Spleen (tissue), 11 donors: ENCODE results near the gene ZNF462. TPM values are rescaled to one million over a fixed set of nuclear protein-coding genes. Genes with fewer than 3 reads are reported as not detected.

ENCODE experiments used
- DNase-seq: peaks from one replicate; pipeline ENCODE4 v3.0.0-alpha.2; 2020
- H3K27ac ChIP-seq, 8 donors: fragments of 200-600 bp; sonication (generic) in 7 of 8; 1 replicate in 4 of 8; 2 replicates in 4 of 8; pipeline versions ENCODE4 v1.5.0 to v1.8.0; 2016 to 2021; ENCODE audit warnings: inconsistent platforms in 4 of 8, mild to moderate bottlenecking in 4 of 8, moderate library complexity in 1 of 8
- H3K27me3 ChIP-seq, 7 donors: fragments of 200-600 bp; sonication (generic) in 6 of 7; replicated peaks in 1 of 7; 1 replicate in 4 of 7; 2 replicates in 3 of 7; pipeline versions ENCODE4 v1.5.0 to v1.8.0; 2016 to 2021; ENCODE audit warnings: inconsistent platforms in 3 of 7, mild to moderate bottlenecking in 1 of 7
- H3K36me3 ChIP-seq, 6 donors: fragments of 200-600 bp; sonication (generic) in 5 of 6; 1 replicate in 4 of 6; 2 replicates in 2 of 6; pipeline versions ENCODE4 v1.5.0 to v1.8.0; 2016 to 2021; ENCODE audit warnings: inconsistent platforms in 2 of 6
- H3K4me1 ChIP-seq, 6 donors: fragments of 200-600 bp; sonication (generic) in 5 of 6; 1 replicate in 3 of 6; 2 replicates in 3 of 6; pipeline versions ENCODE4 v1.5.0 to v1.8.0; 2016 to 2021; ENCODE audit warnings: inconsistent platforms in 3 of 6
- H3K4me3 ChIP-seq, 8 donors: fragments of 200-600 bp; sonication (generic) in 7 of 8; 1 replicate in 4 of 8; 2 replicates in 4 of 8; pipeline versions ENCODE4 v1.5.0 to v1.8.0; 2016 to 2021; ENCODE audit warnings: inconsistent platforms in 4 of 8, mild to moderate bottlenecking in 4 of 8, moderate library complexity in 2 of 8
- H3K9me3 ChIP-seq, 8 donors: fragments of 200-600 bp; sonication (generic) in 7 of 8; 1 replicate in 4 of 8; 2 replicates in 4 of 8; pipeline versions ENCODE4 v1.5.0 to v1.8.0; 2016 to 2021; ENCODE audit warnings: inconsistent platforms in 4 of 8
- CTCF ChIP-seq, 11 experiments: fragments of 200-600 bp in 7 of 11; fragments of 450-650 bp in 4 of 11; sonication (generic) in 4 of 11; IDR thresholded peaks in 8 of 11; conservative IDR thresholded peaks in 3 of 11; 1 replicate in 7 of 11; 2 replicates in 4 of 11; pipeline versions ENCODE4 v1.4.0 to v1.8.0; 2016 to 2021; ENCODE audit warnings: antibody characterized with exemption in 11 of 11, inconsistent platforms in 4 of 11, mild to moderate bottlenecking in 1 of 11
- POLR2A ChIP-seq, 3 donors: fragments of 450-650 bp; IDR thresholded peaks; one replicate each; pipeline ENCODE4 v1.5.1; 2017; ENCODE audit warnings: antibody characterized with exemption in 3 of 3, mild to moderate bottlenecking in 1 of 3
- POLR2AphosphoS5 ChIP-seq, 3 donors: sonication (generic); formaldehyde crosslinking; IDR thresholded peaks; one replicate each; pipeline ENCODE4 v1.5.1; 2017; ENCODE audit warnings: antibody characterized with exemption in 3 of 3
- WGBS, 5 donors: extraction: QIAGEN DNeasy Blood & Tissue Kit in 3 of 5; methylation state at CpG; one replicate each; pipeline versions ENCODE4 v1.1.5 to v1.1.7; 2013 to 2018; 5-methylcytosine and 5-hydroxymethylcytosine counted together
- intact Hi-C: fragments of 100-400 bp; cut with DNase I; formaldehyde crosslinking; loops from one replicate; pipeline ENCODE4 v1.15.0; 2023; ENCODE audit warnings: low total_unique reads
- polyA plus RNA-seq, 3 donors: library from polyadenylated mRNA; stranded (reverse); fragments of 200-250 nt; gene quantifications; one replicate each; pipeline ENCODE4 v1.2.1, GENCODE V29; 2013
- total RNA-seq, 7 donors: library from RNA; depleted of rRNA in 3 of 7; stranded (reverse); fragments of >200 nt in 3 of 7; fragmentation: NEBNext Ultra II Directional in 4 of 7; extraction: Animal tissue kit (Norgen Biotek cat#: 25700) in 4 of 7; gene quantifications; one replicate each; pipeline versions ENCODE4 v1.1.0 to v1.2.1, GENCODE V29; 2016 to 2021
- donor health status: healthy with polysubstance abuse.
- donor health status: DM: no; HTN: no; CAD: no; lungs with moderate emphysema.
- donor health status: DM: no; HTN: no; CAD: no.
- donor health status: Bipolar disorder and iron deficiency.
- donor health status: healthy.
- donor health status: DM: no; HTN: no; CAD: no.
- donor health status: DM: yes; HTN: yes; CAD: no.

The ZNF462 gene
- total and polyA plus RNA-seq, 10 donors = 0.36 to 38.9 (median 20.3) TPM

GRCh38 chr9:106877345-106877744, 14.4 kb downstream of the ZNF462 start:
- H3K4me3 ChIP-seq = no peak overlapping the region
- 88 to 97% (median 93%) methylated on average over 6 of the region's 6 CpGs for WGBS, 5 donors
- peaks cover 0 to 36% (median 10%) of the 10 kb centered on the region in 6 donors for H3K4me1 ChIP-seq
- intact Hi-C loops = no loop called here
- H3K27me3 ChIP-seq = no peaks in the 10 kb centered on the region
- no peaks in the 10 kb centered on the region for H3K36me3 ChIP-seq
- H3K27ac ChIP-seq = peak overlapping the region in 7 of 8 donors; percentile 51 to 88 (median 73)
- H3K9me3 ChIP-seq = no peaks in the 10 kb centered on the region
- no peak for TF ChIP-seq POLR2AphosphoS5 (IDR thresholded peaks at IDR 0.05)
- TF ChIP-seq POLR2A (IDR thresholded peaks at IDR 0.05) = no peak
- TF ChIP-seq CTCF (IDR thresholded peaks at IDR 0.05 in 8 of 11, conservative IDR thresholded peaks at IDR 0.05 in 3 of 11) = no peak
- no peak for DNase-seq

GRCh38 chr9:106878081-106878837, 15.3 kb downstream of the ZNF462 start:
- intact Hi-C loops = no loop called here
- no peak overlapping the region for H3K4me3 ChIP-seq
- H3K4me1 ChIP-seq = peaks cover 0 to 36% (median 10%) of the 10 kb centered on the region in 6 donors
- WGBS, 5 donors = 75 to 90% (median 79%) methylated on average over 5 of the region's 5 CpGs
- H3K9me3 ChIP-seq = no peaks in the 10 kb centered on the region
- H3K27ac ChIP-seq = peak overlapping the region in 7 of 8 donors; percentile 51 to 88 (median 73)
- no peaks in the 10 kb centered on the region for H3K27me3 ChIP-seq
- H3K36me3 ChIP-seq = no peaks in the 10 kb centered on the region
- TF ChIP-seq POLR2A (IDR thresholded peaks at IDR 0.05) = no peak
- TF ChIP-seq CTCF (IDR thresholded peaks at IDR 0.05 in 8 of 11, conservative IDR thresholded peaks at IDR 0.05 in 3 of 11) = no peak
- no peak for TF ChIP-seq POLR2AphosphoS5 (IDR thresholded peaks at IDR 0.05)
- no peak for DNase-seq

GRCh38 chr9:106878934-106879333, 16.0 kb downstream of the ZNF462 start:
- Histone ChIP-seq H3K4me3 (no peak overlapping the region), H3K27me3 (no peaks in the 10 kb centered on the region)
- intact Hi-C loops = no loop called here

More at GRCh38 chr9:106878934-106879333, 16.0 kb downstream of the ZNF462 start:
- Histone ChIP-seq H3K4me1 (peaks cover 0 to 36% (median 10%) of the 10 kb centered on the region in 6 donors), H3K36me3 (no peaks in the 10 kb centered on the region), H3K9me3 (no peaks in the 10 kb centered on the region), H3K27ac (peak overlapping the region; percentile 29 to 88 (median 72))
- 33 to 53% (median 39%) methylated on average over 4 of the region's 4 CpGs for WGBS, 5 donors
- peak; percentile 76 for DNase-seq
- TF ChIP-seq CTCF (IDR thresholded peaks at IDR 0.05 in 8 of 11, conservative IDR thresholded peaks at IDR 0.05 in 3 of 11) (no peak), POLR2AphosphoS5 (IDR thresholded peaks at IDR 0.05) (peak in 2 of 3 donors; percentile 73 to 88)
